HCT116 (cell line): ENCODE data around the gene ACOXL. TPM values are rescaled to one million over a fixed set of nuclear protein-coding genes. Genes with fewer than 3 reads are reported as not detected.

Source experiments
- ATAC-seq: fragments of 200-7000 bp; cut with Tn5 transposase; 2 replicates; pipeline ENCODE4 v1.9.1; 2020; ENCODE audit warnings: mild to moderate bottlenecking, moderate library complexity
- BruUV-seq: library from RNA; stranded (reverse); fragments of 400-500 nt; replicated peaks from 2 replicates; lab custom pipeline; 2021; lab: Mats Ljungman, UMichigan
- CTCF ChIA-PET: fragments of 300-600 bp; sonication (Branson Sonifier 250); formaldehyde crosslinking; loops from one replicate; lab custom pipeline; 2021; ENCODE audit warnings: antibody characterized with exemption; lab: Charles Lee
- POLR2A ChIA-PET: fragments of 300-600, 350-600 bp; sonication (Branson Sonifier 250); formaldehyde crosslinking; loops from one replicate; lab custom pipeline; 2021; ENCODE audit warnings: antibody characterized with exemption; lab: Charles Lee
- RAD21 ChIA-PET, 2 experiments: fragments of 300-600 bp; sonication (Branson Sonifier 250); formaldehyde crosslinking; loops; one replicate each; lab custom pipeline; 2023; ENCODE audit warnings: low total read pairs in 2 of 2; ENCODE audit not compliant: uncharacterized antibody in 2 of 2, unreplicated experiment in 2 of 2, low non-redundant PET in 1 of 2; lab: Charles Lee
- DNase-seq: peaks from one replicate; pipeline ENCODE4 v3.0.0-alpha.2; 2010; ENCODE audit warnings: low read depth, low spot score
- H2AFZ ChIP-seq: fragments of 200-600 bp; shearing (Covaris generic), sonication (generic); 2 replicates; pipeline ENCODE4 v1.6.1; 2017; ENCODE audit warnings: low read depth, mixed run types, mixed read lengths, antibody characterized with exemption, low read length; ENCODE audit not compliant: poor library complexity, severe bottlenecking
- H3K27ac ChIP-seq: 2 replicates; pipeline ENCODE4 v1.5.1; 2012; ENCODE audit warnings: low read depth, low read length
- H3K27me3 ChIP-seq: fragments of 200-600 bp; sonication (generic); 2 replicates; pipeline ENCODE4 v1.6.1; 2016; ENCODE audit warnings: mixed run types, low read length, mixed read lengths; ENCODE audit not compliant: insufficient read depth
- H3K36me3 ChIP-seq, 2 experiments: fragments of 200-500 bp in 1 of 2; fragments of 200-600 bp in 1 of 2; sonication (Bioruptor generic) in 1 of 2; sonication (generic) in 1 of 2; 2 replicates each; pipeline versions ENCODE4 v1.5.1 to v1.6.1; 2014 to 2016; ENCODE audit warnings: low read length in 2 of 2, inconsistent platforms in 1 of 2, mixed read lengths in 1 of 2, mixed run types in 1 of 2; ENCODE audit not compliant: insufficient read depth in 2 of 2, control insufficient read depth in 1 of 2
- H3K4me1 ChIP-seq, 2 experiments: fragments of 200-600 bp in 1 of 2; sonication (generic) in 1 of 2; 2 replicates each; pipeline versions ENCODE4 v1.5.1 to v1.6.1; 2012 to 2017; ENCODE audit warnings: low read length in 2 of 2, inconsistent platforms in 1 of 2, mild to moderate bottlenecking in 1 of 2, mixed read lengths in 1 of 2, mixed run types in 1 of 2, moderate library complexity in 1 of 2; ENCODE audit not compliant: insufficient read depth in 2 of 2, control insufficient read depth in 1 of 2
- H3K4me2 ChIP-seq: fragments of 200-600 bp; sonication (generic); 2 replicates; pipeline ENCODE4 v1.6.1; 2017; ENCODE audit warnings: mixed run types, low read length, mixed read lengths
- H3K4me3 ChIP-seq, 2 experiments: fragments of 200-600 bp in 1 of 2; sonication (generic) in 1 of 2; replicated peaks in 1 of 2; 2 replicates each; pipeline ENCODE4 v1.5.1; 2011 to 2016; ENCODE audit warnings: low read length in 2 of 2, control low read depth in 1 of 2, low read depth in 1 of 2, mild to moderate bottlenecking in 1 of 2, mixed read lengths in 1 of 2, mixed run types in 1 of 2
- H3K79me2 ChIP-seq: fragments of 200-600 bp; sonication (generic); 2 replicates; pipeline ENCODE4 v1.6.1; 2017; ENCODE audit warnings: mild to moderate bottlenecking, mixed run types, low read length, moderate library complexity, mixed read lengths; ENCODE audit not compliant: insufficient read depth
- H3K9ac ChIP-seq: fragments of 200-600 bp; sonication (generic); 2 replicates; pipeline ENCODE4 v1.6.1; 2016; ENCODE audit warnings: low read length, mixed read lengths
- H3K9me2 ChIP-seq: fragments of 200-600 bp; sonication (generic), shearing (Covaris generic); 2 replicates; pipeline ENCODE4 v1.6.1; 2017; ENCODE audit warnings: mixed run types, mild to moderate bottlenecking, moderate library complexity; ENCODE audit not compliant: insufficient read depth
- H3K9me3 ChIP-seq, 2 experiments: fragments of 200-500 bp in 1 of 2; fragments of 200-600 bp in 1 of 2; sonication (Bioruptor generic) in 1 of 2; sonication (generic) in 1 of 2; 2 replicates each; pipeline ENCODE4 v1.6.1; 2014 to 2017; ENCODE audit warnings: low read length in 2 of 2, mixed read lengths in 2 of 2, inconsistent platforms in 1 of 2, low read depth in 1 of 2, mild to moderate bottlenecking in 1 of 2, mixed run types in 1 of 2, moderate library complexity in 1 of 2; ENCODE audit not compliant: control insufficient read depth in 1 of 2, insufficient read depth in 1 of 2
- H4K20me1 ChIP-seq: fragments of 200-600 bp; sonication (generic), shearing (Covaris generic); 2 replicates; pipeline ENCODE4 v1.6.1; 2017; ENCODE audit warnings: mixed run types, mild to moderate bottlenecking, moderate library complexity; ENCODE audit not compliant: insufficient read depth
- CEBPB ChIP-seq: IDR thresholded peaks from 2 replicates; pipeline ENCODE4 v1.6.1; 2012; ENCODE audit warnings: low read depth
- EGR1 ChIP-seq: IDR thresholded peaks from 2 replicates; pipeline ENCODE4 v1.6.1; 2012; ENCODE audit warnings: low read depth
- EZH2 ChIP-seq: fragments of 200-600 bp; sonication (generic); IDR thresholded peaks from 2 replicates; pipeline ENCODE4 v1.6.1; 2017; ENCODE audit warnings: antibody characterized with exemption, mixed run types
- FOSL1 ChIP-seq: IDR thresholded peaks from 2 replicates; pipeline ENCODE4 v1.6.1; 2012; ENCODE audit warnings: low read depth
- JUND ChIP-seq: IDR thresholded peaks from 2 replicates; pipeline ENCODE4 v1.6.1; 2012
- RAD21 ChIP-seq: IDR thresholded peaks from 2 replicates; pipeline ENCODE4 v1.6.1; 2012; ENCODE audit warnings: low read depth, mild to moderate bottlenecking
- SP1 ChIP-seq: IDR thresholded peaks from 2 replicates; pipeline ENCODE4 v1.6.1; 2012; ENCODE audit warnings: low read depth
- TCF7L2 ChIP-seq: IDR thresholded peaks from 2 replicates; pipeline ENCODE4 v1.7.0; 2011; ENCODE audit warnings: borderline replicate concordance, inconsistent platforms; ENCODE audit not compliant: insufficient read depth, insufficient read length; ENCODE audit errors: extremely low read depth
- ZFX ChIP-seq: fragments of 450-650 bp; IDR thresholded peaks from 2 replicates; pipeline ENCODE4 v1.6.1; 2017
- ZNF274 ChIP-seq: fragments of 200-500 bp; sonication (Bioruptor generic); IDR thresholded peaks from 2 replicates; pipeline ENCODE4 v1.6.1; 2014; ENCODE audit warnings: mild to moderate bottlenecking, low read depth, low read length, inconsistent platforms
- intact Hi-C: fragments of 100-400 bp; cut with micrococcal nuclease; formaldehyde crosslinking; loops from 2 replicates; pipeline ENCODE4 v1.10.0; 2022
- total RNA-seq: library from RNA; stranded (reverse); gene quantifications from one replicate; pipeline ENCODE4 v1.2.1, GENCODE V29; 2021; ENCODE audit not compliant: unreplicated experiment
- TF ChIP-seq, protein P1 (sequence below): IDR thresholded peaks from 2 replicates; pipeline ENCODE4 v1.6.1; 2012
- TF ChIP-seq, protein P2 (sequence below): IDR thresholded peaks from 2 replicates; pipeline ENCODE4 v1.6.1; 2011; ENCODE audit warnings: mild to moderate bottlenecking, low read length, moderate library complexity; ENCODE audit not compliant: insufficient replicate concordance; ENCODE audit errors: extremely low read depth

ACOXL gene
- total RNA-seq, 1 experiment from 2014 or later = 5.5 TPM

DNA sequence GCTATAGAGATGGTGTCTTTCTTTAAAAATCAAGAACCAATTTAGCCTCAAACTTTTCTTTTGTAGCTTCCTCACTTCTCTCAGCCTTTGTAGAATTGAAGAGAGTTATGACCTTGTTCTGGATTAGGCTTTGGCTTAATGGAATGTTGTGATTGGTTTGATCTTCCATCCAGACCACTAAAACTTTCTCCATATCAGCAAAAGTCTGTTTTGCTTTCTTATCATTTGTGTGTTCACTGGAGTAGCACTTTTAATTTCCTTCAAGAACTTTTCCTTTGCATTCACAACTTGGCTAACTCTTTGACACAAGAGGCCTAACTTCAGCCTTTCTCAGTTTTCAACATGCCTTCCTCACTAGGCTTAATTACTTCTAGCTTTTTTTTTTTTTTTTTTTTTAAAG is 193.1 kb downstream of the ACOXL start:
- ChIA-PET RAD21 (no interaction called here), POLR2A (no interaction called here), CTCF (no interaction called here)
- Histone ChIP-seq H3K4me1 (no peaks in the 10 kb centered on the region), H3K9me3 (peaks cover 0 to 7% of the 10 kb centered on the region in 2 experiments; a peak in 2 of 4 replicates), H3K4me2 (no peak overlapping the region), H3K27me3 (no peaks in the 10 kb centered on the region), H3K27ac (no peak overlapping the region), H3K36me3 (no peaks in the 10 kb centered on the region), H3K9ac (no peak overlapping the region), H3K79me2 (no peaks in the 10 kb centered on the region), H2AFZ (no peak overlapping the region), H3K9me2 (no peaks in the 10 kb centered on the region), H4K20me1 (no peaks in the 10 kb centered on the region), H3K4me3 (no peak overlapping the region)
- DNase-seq (no peak), ATAC-seq (no peak)
- TF ChIP-seq, protein P1, sequence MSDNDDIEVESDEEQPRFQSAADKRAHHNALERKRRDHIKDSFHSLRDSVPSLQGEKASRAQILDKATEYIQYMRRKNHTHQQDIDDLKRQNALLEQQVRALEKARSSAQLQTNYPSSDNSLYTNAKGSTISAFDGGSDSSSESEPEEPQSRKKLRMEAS = no peak
- TF ChIP-seq RAD21 (no peak), EGR1 (no peak), ZNF274 (no peak), ZFX (no peak), SP1 (no peak), FOSL1 (no peak), CEBPB (no peak), EZH2 (no peak), JUND (no peak), TCF7L2 (no peak)
- TF ChIP-seq, protein P2, sequence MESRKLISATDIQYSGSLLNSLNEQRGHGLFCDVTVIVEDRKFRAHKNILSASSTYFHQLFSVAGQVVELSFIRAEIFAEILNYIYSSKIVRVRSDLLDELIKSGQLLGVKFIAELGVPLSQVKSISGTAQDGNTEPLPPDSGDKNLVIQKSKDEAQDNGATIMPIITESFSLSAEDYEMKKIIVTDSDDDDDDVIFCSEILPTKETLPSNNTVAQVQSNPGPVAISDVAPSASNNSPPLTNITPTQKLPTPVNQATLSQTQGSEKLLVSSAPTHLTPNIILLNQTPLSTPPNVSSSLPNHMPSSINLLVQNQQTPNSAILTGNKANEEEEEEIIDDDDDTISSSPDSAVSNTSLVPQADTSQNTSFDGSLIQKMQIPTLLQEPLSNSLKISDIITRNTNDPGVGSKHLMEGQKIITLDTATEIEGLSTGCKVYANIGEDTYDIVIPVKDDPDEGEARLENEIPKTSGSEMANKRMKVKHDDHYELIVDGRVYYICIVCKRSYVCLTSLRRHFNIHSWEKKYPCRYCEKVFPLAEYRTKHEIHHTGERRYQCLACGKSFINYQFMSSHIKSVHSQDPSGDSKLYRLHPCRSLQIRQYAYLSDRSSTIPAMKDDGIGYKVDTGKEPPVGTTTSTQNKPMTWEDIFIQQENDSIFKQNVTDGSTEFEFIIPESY = no peak
- no TSS peak for BruUV-seq
- intact Hi-C loops = no loop called here
